ENCODE results near the gene FGD3.
A peak's percentile ranks its signal among the peaks of the same experiment; 100 is the strongest.
"Not testable (repeated sequence)": the region's sequence is repeated elsewhere in the genome, so short reads cannot be mapped to it uniquely, and the experiment has no call there.

The FGD3 gene

GRCh38 chr9:93007529-93008058 lies 60.3 kb downstream of the FGD3 start:
- no peak for DNase-seq

GRCh38 chr9:93008457-93008856 lies 61.1 kb downstream of the FGD3 start:
- DNase-seq, result no peak

- no peak for DNase-seq
Observed at GRCh38 chr9:93009337-93010015, 62.2 kb downstream of the FGD3 start.

GRCh38 chr9:93010056-93010455 lies 62.7 kb downstream of the FGD3 start:
- no peak for DNase-seq

- DNase-seq, result no peak
Observed at GRCh38 chr9:93010704-93011103, 63.4 kb downstream of the FGD3 start.

- DNase-seq, result no peak
Observed at GRCh38 chr9:93011114-93011513, 63.8 kb downstream of the FGD3 start.

- no peak for DNase-seq
Observed at GRCh38 chr9:93012963-93013855, 65.9 kb downstream of the FGD3 start.

GRCh38 chr9:93013856-93014582 lies 66.7 kb downstream of the FGD3 start:
- DNase-seq, result no peak

- not testable (repeated sequence) for DNase-seq
Observed at GRCh38 chr9:93015190-93015589, 67.9 kb downstream of the FGD3 start.

GRCh38 chr9:93017621-93018020 lies 70.3 kb downstream of the FGD3 start:
- no peak for DNase-seq

- no peak for DNase-seq
Observed at GRCh38 chr9:93020151-93020550, 72.8 kb downstream of the FGD3 start.

GRCh38 chr9:93020771-93021670 lies 73.7 kb downstream of the FGD3 start:
- peak in 2 of 4 experiments; percentile 31 to 49 for DNase-seq

GRCh38 chr9:93022066-93022465 lies 74.7 kb downstream of the FGD3 start:
- DNase-seq, result no peak

- no peak for DNase-seq
Observed at GRCh38 chr9:93022721-93023520, 75.6 kb downstream of the FGD3 start.

- DNase-seq, result no peak
Observed at GRCh38 chr9:93023521-93023815, 76.1 kb downstream of the FGD3 start.

GRCh38 chr9:93024646-93024910 lies 77.3 kb downstream of the FGD3 start:
- DNase-seq, result no peak

- DNase-seq, result no peak
Observed at GRCh38 chr9:93024986-93025630, 77.8 kb downstream of the FGD3 start.

GRCh38 chr9:93025736-93026135 lies 78.4 kb downstream of the FGD3 start:
- no peak for DNase-seq

- no peak for DNase-seq
Observed at GRCh38 chr9:93026640-93027039, 79.3 kb downstream of the FGD3 start.

GRCh38 chr9:93027750-93028149 lies 80.4 kb downstream of the FGD3 start:
- DNase-seq, result no peak

GRCh38 chr9:93028448-93029006 lies 81.2 kb downstream of the FGD3 start:
- DNase-seq, result peak; percentile 23 to 57 (median 44)
